Measurements from ENCODE around the gene PAXIP1. TPM values are rescaled to one million over a fixed set of nuclear protein-coding genes. Genes with fewer than 3 reads are reported as not detected.
A peak's percentile ranks its signal among the peaks of the same experiment; 100 is the strongest.

Gene PAXIP1
- total RNA-seq, 1 donor from 2014 or later, result 5.0 TPM

DNA sequence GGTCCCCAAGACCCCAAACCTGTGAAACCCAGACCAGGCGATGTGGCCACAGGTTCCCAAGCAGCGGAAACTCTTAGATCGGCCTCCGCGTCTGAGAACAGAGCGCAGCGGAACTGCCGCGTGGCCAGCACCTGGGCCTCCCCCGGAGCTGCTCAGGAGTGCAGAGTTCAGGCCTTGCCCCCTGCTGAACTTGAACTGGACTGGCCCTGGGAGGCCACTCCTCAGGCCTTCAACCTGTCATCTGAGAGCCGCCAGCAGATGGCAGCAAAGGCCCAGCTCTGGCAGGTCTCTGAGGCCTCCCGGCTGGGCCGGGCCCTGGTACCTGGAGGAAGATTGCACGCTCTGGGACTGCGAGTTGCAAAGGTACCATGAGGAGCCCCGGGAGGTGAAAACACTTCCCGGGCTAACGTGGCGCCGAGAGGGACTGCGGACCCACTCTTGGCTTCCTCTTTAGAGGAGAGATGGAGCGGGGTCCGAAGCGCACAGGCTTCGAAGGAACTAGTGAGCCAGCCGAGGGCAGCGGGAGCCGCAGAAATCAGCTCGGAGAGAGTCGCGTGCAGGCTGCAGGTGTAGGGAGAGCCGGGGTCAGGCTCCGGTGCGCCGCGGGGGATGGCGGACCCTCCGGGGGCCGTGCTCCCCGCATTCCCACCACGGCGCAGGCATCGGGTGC lies 89.2 kb downstream of the PAXIP1 start:
- peak; percentile 68 to 76 for DNase-seq (ENCODE audit: low read depth in 2 of 2)

GRCh38 chr7:154912871-154913637 lies 89.9 kb downstream of the PAXIP1 start:
- no peak for DNase-seq (ENCODE audit: low read depth in 2 of 2)

GRCh38 chr7:154911862-154912455 lies 91.0 kb downstream of the PAXIP1 start:
- no peak for DNase-seq (ENCODE audit: low read depth in 2 of 2)

GRCh38 chr7:154911411-154911810 lies 91.5 kb downstream of the PAXIP1 start:
- no peak for DNase-seq (ENCODE audit: low read depth in 2 of 2)

GRCh38 chr7:154910977-154911376 lies 91.9 kb downstream of the PAXIP1 start:
- DNase-seq (ENCODE audit: low read depth in 2 of 2), result no peak

DNA sequence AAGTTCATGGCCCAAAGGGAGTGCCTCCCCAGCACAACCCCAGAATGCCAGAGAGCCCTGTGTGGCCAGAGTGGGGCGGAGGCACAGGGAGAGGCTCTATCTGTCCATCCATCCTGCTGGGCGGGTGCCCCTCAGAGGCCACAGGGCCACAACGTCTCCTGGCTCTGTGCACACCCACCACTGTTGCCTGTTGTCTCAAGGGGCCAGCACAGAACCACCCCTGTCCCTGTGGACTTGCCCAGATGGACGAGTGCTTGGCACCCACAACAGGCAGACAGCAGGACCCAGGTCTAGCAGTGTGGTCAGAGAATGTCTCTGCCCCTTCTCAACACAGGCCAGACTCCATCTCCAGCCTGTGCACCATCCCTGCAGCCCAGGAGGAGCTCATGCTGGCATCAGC lies 92.8 kb downstream of the PAXIP1 start:
- DNase-seq (ENCODE audit: low read depth in 2 of 2), result no peak

GRCh38 chr7:154909241-154910105 lies 93.5 kb downstream of the PAXIP1 start:
- DNase-seq (ENCODE audit: low read depth in 2 of 2), result no peak

GRCh38 chr7:154907651-154908620 lies 95.0 kb downstream of the PAXIP1 start:
- DNase-seq (ENCODE audit: low read depth in 2 of 2), result no peak

DNA sequence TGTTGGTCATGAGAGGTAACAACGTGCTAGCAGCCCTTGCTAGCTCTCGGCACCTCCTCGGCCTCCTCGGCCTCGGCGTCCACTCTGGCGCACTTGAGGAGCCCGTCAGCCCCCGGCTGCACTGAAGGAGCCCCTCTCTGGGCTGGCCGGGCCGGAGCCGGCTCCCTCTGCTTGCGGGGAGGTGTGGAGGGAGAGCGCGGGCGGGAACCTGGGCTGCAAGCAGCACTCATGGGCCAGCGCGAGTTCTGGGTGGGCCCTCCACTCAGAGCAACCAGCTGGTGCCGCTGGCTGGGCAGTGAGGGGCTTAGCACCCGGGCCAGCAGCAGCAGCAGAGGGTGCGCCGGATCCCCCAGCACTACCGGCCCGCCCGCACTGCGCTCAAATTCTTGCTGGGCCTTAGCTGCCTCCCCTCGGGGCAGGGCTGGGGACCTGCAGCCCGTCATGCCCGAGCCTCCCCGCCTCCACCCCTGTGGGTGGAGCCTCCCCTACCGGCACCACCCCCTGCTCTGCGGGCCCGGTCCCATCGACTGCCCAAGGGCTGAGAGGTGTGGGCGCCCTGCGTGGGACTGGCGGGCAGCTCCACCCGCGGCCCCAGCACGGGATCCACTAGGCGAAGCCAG lies 96.1 kb downstream of the PAXIP1 start:
- DNase-seq (ENCODE audit: low read depth in 2 of 2), result no peak

DNA sequence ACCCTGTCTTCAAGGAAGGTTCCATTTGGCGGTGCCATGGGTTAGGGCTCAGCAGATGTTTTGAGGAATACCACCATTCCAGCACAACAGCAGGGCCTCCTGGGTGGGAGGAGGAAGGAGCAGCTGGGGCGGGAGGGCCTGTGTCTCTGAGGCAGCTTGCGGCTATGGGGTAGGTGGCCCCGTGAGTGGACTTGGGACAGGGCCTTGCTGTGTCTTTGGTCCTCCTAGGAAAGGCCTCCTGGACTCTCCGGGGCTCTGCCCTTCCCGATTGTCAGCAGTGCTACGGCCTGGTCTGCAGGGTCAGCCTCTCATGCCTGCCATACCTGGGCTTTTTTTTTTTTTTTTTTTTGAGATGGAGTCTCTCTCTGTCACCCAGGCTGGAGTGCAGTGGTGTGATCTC lies 96.7 kb downstream of the PAXIP1 start:
- no peak for DNase-seq (ENCODE audit: low read depth in 2 of 2)

DNA sequence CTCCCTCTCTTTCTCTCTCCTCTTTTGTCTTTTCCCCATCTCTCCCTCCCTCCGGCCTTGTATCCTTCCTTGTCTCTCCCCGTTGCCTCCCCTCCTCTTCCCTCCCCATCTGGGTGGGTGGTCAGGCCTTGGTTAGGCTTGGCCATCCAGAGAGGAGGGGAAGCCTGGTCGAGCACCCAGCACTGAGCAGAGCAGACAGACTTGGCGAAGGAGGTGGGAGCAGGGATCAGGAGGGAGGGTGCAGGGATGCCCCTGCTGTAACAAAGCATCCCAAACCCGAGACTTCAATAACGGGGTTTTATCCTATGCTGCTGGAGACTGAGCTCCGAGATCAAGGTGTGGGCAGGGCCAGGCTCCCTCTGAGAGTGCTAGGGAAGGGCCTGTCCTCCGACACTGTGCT lies 97.3 kb downstream of the PAXIP1 start:
- DNase-seq (ENCODE audit: low read depth in 2 of 2), result no peak

DNA sequence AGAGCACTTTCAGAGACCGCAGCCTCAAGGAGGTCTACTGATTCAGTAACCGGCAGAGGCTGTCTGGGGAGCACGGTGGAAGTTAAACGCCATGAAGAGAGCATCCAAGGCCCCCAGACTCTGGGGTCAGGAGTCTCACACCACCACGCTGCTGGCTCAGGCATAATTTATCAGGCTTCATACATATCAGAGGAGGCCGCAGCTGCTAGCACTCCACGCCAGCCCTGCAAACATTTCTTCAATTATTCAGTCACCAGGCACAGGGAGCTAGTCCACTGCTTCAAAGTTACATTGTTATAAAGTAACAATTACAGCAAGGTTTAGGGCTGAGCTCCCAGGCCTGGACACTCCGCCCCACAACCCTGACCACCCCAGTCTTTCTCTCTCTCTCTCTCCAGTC lies 97.8 kb downstream of the PAXIP1 start:
- DNase-seq (ENCODE audit: low read depth in 2 of 2), result no peak

DNA sequence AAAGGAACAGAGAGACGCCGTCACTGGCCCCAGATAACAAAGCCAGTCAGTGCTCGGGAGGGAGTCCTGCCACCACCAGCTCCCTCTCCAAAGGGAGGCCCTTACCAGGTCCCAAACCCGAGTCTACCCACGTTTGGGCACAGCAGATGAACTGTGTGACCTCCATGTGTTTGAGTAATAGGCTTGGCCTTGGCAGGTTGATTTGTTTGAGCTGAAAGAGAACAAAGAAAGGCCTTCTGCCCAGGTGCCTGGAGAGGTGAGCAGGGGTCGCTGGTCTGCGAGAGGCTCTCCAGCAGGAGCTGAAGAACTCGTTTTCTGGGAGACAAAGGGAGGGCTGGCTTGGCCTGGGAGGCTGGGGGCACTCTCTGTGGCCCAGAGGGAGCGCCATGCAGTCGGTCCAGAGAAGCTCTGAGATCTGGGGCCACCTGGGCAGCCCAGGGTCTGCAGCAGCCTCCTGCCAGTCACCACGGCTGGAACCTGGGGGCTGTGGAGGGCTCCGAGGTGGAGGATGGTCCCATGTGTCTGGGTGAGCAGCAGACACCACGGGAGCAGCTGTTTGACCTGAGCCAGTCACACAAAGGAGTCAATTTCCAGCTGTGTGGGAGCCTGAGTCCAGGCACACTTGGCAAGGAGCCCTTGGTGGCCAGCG lies 99.7 kb downstream of the PAXIP1 start:
- DNase-seq (ENCODE audit: low read depth in 2 of 2), result no peak

GRCh38 chr7:154902600-154903082 lies 100.3 kb downstream of the PAXIP1 start:
- no peak for DNase-seq (ENCODE audit: low read depth in 2 of 2)

DNA sequence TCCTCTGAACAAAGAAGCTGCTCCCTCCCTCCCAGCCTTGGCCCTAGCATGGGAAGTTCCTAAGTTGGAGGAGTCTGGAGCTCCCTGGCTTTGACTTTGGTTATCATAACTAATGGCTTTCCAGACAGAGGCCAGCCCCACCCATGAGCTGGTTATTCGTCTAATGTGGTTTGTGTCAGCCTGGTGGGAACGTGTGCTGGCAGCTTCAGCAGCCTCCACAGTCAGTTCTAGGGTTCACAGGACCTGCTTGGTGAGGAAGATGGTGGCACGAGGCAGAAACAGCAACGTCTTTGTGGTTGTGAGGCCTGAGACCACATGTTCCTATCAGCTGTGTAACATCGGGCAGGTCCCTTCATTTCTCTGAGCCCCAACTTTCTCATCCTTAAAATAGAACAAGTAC lies 103.1 kb downstream of the PAXIP1 start:
- DNase-seq (ENCODE audit: low read depth in 2 of 2), result no peak

GRCh38 chr7:154898973-154899855 lies 103.7 kb downstream of the PAXIP1 start:
- DNase-seq (ENCODE audit: low read depth in 2 of 2), result no peak

DNA sequence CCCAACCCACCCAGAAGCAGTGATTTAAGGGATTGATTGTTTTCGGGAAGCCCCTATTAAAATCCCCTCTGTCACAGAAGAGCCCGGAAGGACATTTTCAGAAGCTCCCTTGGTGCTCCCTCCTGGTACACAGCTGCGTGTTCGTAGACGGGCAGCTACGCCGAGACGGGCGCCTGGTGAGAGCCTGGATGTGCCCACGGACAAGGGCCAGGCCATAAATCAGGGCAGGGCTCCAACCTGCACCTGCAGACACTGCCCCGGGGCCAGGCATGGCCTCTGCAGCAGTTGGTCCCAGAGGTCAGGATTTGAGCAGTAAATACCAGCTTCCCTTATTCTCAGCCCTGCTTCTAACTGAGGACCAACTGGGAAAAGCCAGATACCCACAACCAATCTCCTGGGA lies 106.8 kb downstream of the PAXIP1 start:
- no peak for DNase-seq (ENCODE audit: low read depth in 2 of 2)
